Measurements from ENCODE around the gene MEN1. TPM values are rescaled to one million over a fixed set of nuclear protein-coding genes. Genes with fewer than 3 reads are reported as not detected.
A peak's percentile ranks its signal among the peaks of the same experiment; 100 is the strongest.

MEN1 gene
- total and polyA plus RNA-seq, 2 of the 13 experiments (the other 11 are each of a cell fraction or from before 2014, with no cell fraction given) = 20.5 to 27.3 TPM

- TF ChIP-seq GATAD1 (CRISPR knock-in tag; IDR thresholded peaks at IDR 0.05) (peak; percentile 43; the same call in 1 of the 2 replicates), NFYC (CRISPR knock-in tag; IDR thresholded peaks at IDR 0.05) (no peak), FOXA1 (IDR thresholded peaks at IDR 0.05) (no peak), FOXA1 (CRISPR knock-in tag; IDR thresholded peaks at IDR 0.05) (peak; percentile 68), ZNF335 (CRISPR knock-in tag; IDR thresholded peaks at IDR 0.05) (no peak), ELF1 (CRISPR knock-in tag; IDR thresholded peaks at IDR 0.05) (peak; percentile 17; the same call in 1 of the 2 replicates), DMAP1 (CRISPR knock-in tag; IDR thresholded peaks at IDR 0.05) (0 out of 2 replicates have a peak, but pooled peaks have one; percentile 39), PRDM10 (CRISPR knock-in tag; IDR thresholded peaks at IDR 0.05; ENCODE audit: low read depth) (peak; percentile 69; the same call in 1 of the 2 replicates), MAFK (conservative IDR thresholded peaks at IDR 0.05 in 1 of 2, IDR thresholded peaks at IDR 0.05 in 1 of 2; ENCODE audit: low read length in 2 of 2) (no peak), HMG20B (CRISPR knock-in tag; conservative IDR thresholded peaks at IDR 0.05) (peak; percentile 48; the same call in 1 of the 2 replicates), GZF1 (CRISPR knock-in tag; IDR thresholded peaks at IDR 0.05) (no peak), ZNF562 (CRISPR knock-in tag; IDR thresholded peaks at IDR 0.05; ENCODE audit: borderline replicate concordance) (no peak), ZNF382 (CRISPR knock-in tag; IDR thresholded peaks at IDR 0.05; ENCODE audit: borderline replicate concordance) (no peak), GABPA (IDR thresholded peaks at IDR 0.05; ENCODE audit: low read depth, low read length) (no peak), GABPA (CRISPR knock-in tag; IDR thresholded peaks at IDR 0.05; ENCODE audit: low read depth) (peak; percentile 67), ZNF563 (CRISPR knock-in tag; IDR thresholded peaks at IDR 0.05) (peak; percentile 46; the same call in 1 of the 2 replicates), RARA (CRISPR knock-in tag; IDR thresholded peaks at IDR 0.05) (peak; percentile 92), SMAD9 (CRISPR knock-in tag; IDR thresholded peaks at IDR 0.05) (no peak), CREB1 (IDR thresholded peaks at IDR 0.05) (peak; percentile 27; the same call in 1 of the 2 replicates), CREB1 (CRISPR knock-in tag; IDR thresholded peaks at IDR 0.05) (no peak), THAP11 (CRISPR knock-in tag; IDR thresholded peaks at IDR 0.05) (peak; percentile 55; the same call in 1 of the 2 replicates), JUND (CRISPR knock-in tag; IDR thresholded peaks at IDR 0.05) (peak; percentile 96), ZGPAT (CRISPR knock-in tag; IDR thresholded peaks at IDR 0.05) (peak; percentile 74; the same call in 1 of the 2 replicates), HIC2 (CRISPR knock-in tag; IDR thresholded peaks at IDR 0.05; ENCODE audit: low read depth) (peak; percentile 98), KLF13 (CRISPR knock-in tag; IDR thresholded peaks at IDR 0.05) (no peak)
Measured at GRCh38 chr11:64854534-64855502, 44.5 kb upstream of the MEN1 start (continued).

Data from HepG2 (cell line).